IPS DF 4.7 (cell line): ENCODE data around the gene CHRFAM7A.
"Not testable (repeated sequence)": the region's sequence is repeated elsewhere in the genome, so short reads cannot be mapped to it uniquely, and the experiment has no call there.

Source experiments
- DNase-seq: peaks from one replicate; pipeline ENCODE4 v3.0.0-alpha.2; 2013; ENCODE audit warnings: low spot score; ENCODE audit errors: extremely low read depth

Gene CHRFAM7A

GRCh38 chr15:30392766-30393663 lies at the start of gene CHRFAM7A:
CHRFAM7A (minus strand) TSS chr15:30393540; CDS start chr15:30383351, 10,189 bp downstream.
- not testable (repeated sequence) for DNase-seq

GRCh38 chr15:30438348-30438747 lies 45.0 kb upstream of the CHRFAM7A start:
- DNase-seq = not testable (repeated sequence)

- not testable (repeated sequence) for DNase-seq
Observed at GRCh38 chr15:30435878-30436277, 42.5 kb upstream of the CHRFAM7A start.

- DNase-seq = not testable (repeated sequence)
Observed at GRCh38 chr15:30420723-30421122, 27.4 kb upstream of the CHRFAM7A start.

- not testable (repeated sequence) for DNase-seq
Observed at GRCh38 chr15:30414160-30414559, 20.8 kb upstream of the CHRFAM7A start, which contains the start of gene GOLGA8R. GOLGA8R (minus strand) TSS chr15:30414260; CDS start chr15:30414162, 98 bp downstream.

- not testable (repeated sequence) for DNase-seq
Observed at GRCh38 chr15:30407636-30408035, 14.3 kb upstream of the CHRFAM7A start.

- not testable (repeated sequence) for DNase-seq
Observed at GRCh38 chr15:30398988-30399387, 5.6 kb upstream of the CHRFAM7A start.

- not testable (repeated sequence) for DNase-seq
Observed at GRCh38 chr15:30393664-30393991, 288 bp upstream of the CHRFAM7A start.

- not testable (repeated sequence) for DNase-seq
Observed at GRCh38 chr15:30386318-30386887, 6.9 kb downstream of the CHRFAM7A start.

- not testable (repeated sequence) for DNase-seq
Observed at GRCh38 chr15:30377082-30377413, 16.3 kb downstream of the CHRFAM7A start.

GRCh38 chr15:30376375-30377081 lies 16.8 kb downstream of the CHRFAM7A start:
- DNase-seq = not testable (repeated sequence)

GRCh38 chr15:30375872-30376271 lies 17.5 kb downstream of the CHRFAM7A start:
- DNase-seq = not testable (repeated sequence)

- not testable (repeated sequence) for DNase-seq
Observed at GRCh38 chr15:30374862-30375261, 18.5 kb downstream of the CHRFAM7A start.

GRCh38 chr15:30368271-30368670 lies 25.1 kb downstream of the CHRFAM7A start:
- not testable (repeated sequence) for DNase-seq

- not testable (repeated sequence) for DNase-seq
Observed at GRCh38 chr15:30367246-30367645, 26.1 kb downstream of the CHRFAM7A start.

- DNase-seq = not testable (repeated sequence)
Observed at GRCh38 chr15:30361404-30361803, 31.9 kb downstream of the CHRFAM7A start.

- DNase-seq = not testable (repeated sequence)
Observed at GRCh38 chr15:30360990-30361389, 32.4 kb downstream of the CHRFAM7A start.

- not testable (repeated sequence) for DNase-seq
Observed at GRCh38 chr15:30355043-30355442, 38.3 kb downstream of the CHRFAM7A start.

GRCh38 chr15:30349803-30350202 lies 43.5 kb downstream of the CHRFAM7A start:
- not testable (repeated sequence) for DNase-seq

- not testable (repeated sequence) for DNase-seq
Observed at GRCh38 chr15:30336584-30336983, 56.8 kb downstream of the CHRFAM7A start.

GRCh38 chr15:30334152-30334551 lies 59.2 kb downstream of the CHRFAM7A start:
- not testable (repeated sequence) for DNase-seq

GRCh38 chr15:30326145-30326544 lies 67.2 kb downstream of the CHRFAM7A start:
- DNase-seq = not testable (repeated sequence)
